Prostate gland (tissue), 2 donors: ENCODE results near the gene GPC5. TPM values are rescaled to one million over a fixed set of nuclear protein-coding genes. Genes with fewer than 3 reads are reported as not detected.

ENCODE experiments used
- DNase-seq: peaks from one replicate; pipeline ENCODE4 v3.0.0-alpha.2; 2019; ENCODE audit warnings: low spot score
- H3K27ac ChIP-seq, 2 donors: fragments of 200-600 bp; sonication (generic); 2 replicates each; pipeline ENCODE4 v1.5.1; 2017 to 2019
- H3K27me3 ChIP-seq: fragments of 200-600 bp; sonication (generic); replicated peaks from 2 replicates; pipeline ENCODE4 v1.5.1; 2019; ENCODE audit not compliant: insufficient read depth
- H3K36me3 ChIP-seq, 2 donors: fragments of 200-600 bp; sonication (generic); 1 replicate in 1 of 2; 2 replicates in 1 of 2; pipeline versions ENCODE4 v1.5.1 to v1.8.1; 2017 to 2019
- H3K4me1 ChIP-seq: fragments of 200-600 bp; sonication (generic); replicated peaks from 2 replicates; pipeline ENCODE4 v1.5.1; 2019
- H3K4me3 ChIP-seq, 2 donors: fragments of 200-600 bp; sonication (generic); 2 replicates each; pipeline ENCODE4 v1.5.1; 2017 to 2019
- H3K9me3 ChIP-seq: fragments of 200-600 bp; sonication (generic); 2 replicates; pipeline ENCODE4 v1.5.1; 2017
- POLR2A ChIP-seq: fragments of 450-650 bp; IDR thresholded peaks from one replicate; pipeline ENCODE4 v1.6.1; 2016; ENCODE audit warnings: antibody characterized with exemption, mild to moderate bottlenecking
- POLR2AphosphoS5 ChIP-seq: sonication (generic); formaldehyde crosslinking; IDR thresholded peaks from one replicate; pipeline ENCODE4 v1.6.1; 2017; ENCODE audit warnings: antibody characterized with exemption
- WGBS: methylation state at CpG from one replicate; pipeline ENCODE4 v1.1.5; 2018; 5-methylcytosine and 5-hydroxymethylcytosine counted together
- intact Hi-C: fragments of 100-400 bp; cut with DNase I; formaldehyde crosslinking; loops from one replicate; pipeline ENCODE4 v1.14.2; 2022
- total RNA-seq, 2 donors: library from RNA; depleted of rRNA; stranded (reverse); fragments of >200 nt; gene quantifications; one replicate each; pipeline ENCODE4 v1.1.0, GENCODE V29; 2016
- TF ChIP-seq, protein P1 (sequence below), 4 experiments: fragments of 200-600 bp in 2 of 4; fragments of 450-650 bp in 2 of 4; sonication (generic) in 2 of 4; IDR thresholded peaks; 1 replicate in 3 of 4; 2 replicates in 1 of 4; pipeline ENCODE4 v1.5.1; 2016 to 2019; ENCODE audit warnings: antibody characterized with exemption in 4 of 4, mild to moderate bottlenecking in 2 of 4, moderate library complexity in 2 of 4

GPC5 gene
- total RNA-seq, 2 donors from 2014 or later: 0.23 to 35.0 TPM

DNA sequence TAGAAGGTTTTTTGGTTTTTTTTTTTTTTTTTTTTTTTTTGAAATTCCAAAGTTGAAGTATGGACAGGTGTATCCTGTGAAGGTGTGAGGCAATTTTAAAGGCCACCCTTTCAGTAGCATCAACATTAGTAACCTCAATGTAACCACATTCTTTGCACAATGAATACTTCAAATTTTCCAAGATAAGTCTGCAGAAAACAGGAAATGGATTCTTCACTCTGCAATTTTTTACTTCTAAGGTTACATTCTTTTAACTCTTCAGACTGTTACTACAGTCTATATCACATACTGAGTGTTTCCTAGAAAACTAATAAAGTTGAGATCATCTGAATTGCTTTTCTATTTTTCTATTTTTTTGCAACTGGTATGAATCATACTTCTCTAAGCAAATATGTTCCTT lies 1259.1 kb downstream of the GPC5 start:
- no peak for DNase-seq
- Histone ChIP-seq H3K4me1 (no peaks in the 10 kb centered on the region), H3K9me3 (no peaks in the 10 kb centered on the region), H3K27ac (no peak overlapping the region), H3K27me3 (no peaks in the 10 kb centered on the region), H3K36me3 (no peaks in the 10 kb centered on the region), H3K4me3 (no peak overlapping the region)
- intact Hi-C loops: no loop called here
- TF ChIP-seq, protein P1, sequence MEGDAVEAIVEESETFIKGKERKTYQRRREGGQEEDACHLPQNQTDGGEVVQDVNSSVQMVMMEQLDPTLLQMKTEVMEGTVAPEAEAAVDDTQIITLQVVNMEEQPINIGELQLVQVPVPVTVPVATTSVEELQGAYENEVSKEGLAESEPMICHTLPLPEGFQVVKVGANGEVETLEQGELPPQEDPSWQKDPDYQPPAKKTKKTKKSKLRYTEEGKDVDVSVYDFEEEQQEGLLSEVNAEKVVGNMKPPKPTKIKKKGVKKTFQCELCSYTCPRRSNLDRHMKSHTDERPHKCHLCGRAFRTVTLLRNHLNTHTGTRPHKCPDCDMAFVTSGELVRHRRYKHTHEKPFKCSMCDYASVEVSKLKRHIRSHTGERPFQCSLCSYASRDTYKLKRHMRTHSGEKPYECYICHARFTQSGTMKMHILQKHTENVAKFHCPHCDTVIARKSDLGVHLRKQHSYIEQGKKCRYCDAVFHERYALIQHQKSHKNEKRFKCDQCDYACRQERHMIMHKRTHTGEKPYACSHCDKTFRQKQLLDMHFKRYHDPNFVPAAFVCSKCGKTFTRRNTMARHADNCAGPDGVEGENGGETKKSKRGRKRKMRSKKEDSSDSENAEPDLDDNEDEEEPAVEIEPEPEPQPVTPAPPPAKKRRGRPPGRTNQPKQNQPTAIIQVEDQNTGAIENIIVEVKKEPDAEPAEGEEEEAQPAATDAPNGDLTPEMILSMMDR (IDR thresholded peaks at IDR 0.05): no peak
- no peak for TF ChIP-seq POLR2A
- TF ChIP-seq POLR2AphosphoS5: no peak

DNA sequence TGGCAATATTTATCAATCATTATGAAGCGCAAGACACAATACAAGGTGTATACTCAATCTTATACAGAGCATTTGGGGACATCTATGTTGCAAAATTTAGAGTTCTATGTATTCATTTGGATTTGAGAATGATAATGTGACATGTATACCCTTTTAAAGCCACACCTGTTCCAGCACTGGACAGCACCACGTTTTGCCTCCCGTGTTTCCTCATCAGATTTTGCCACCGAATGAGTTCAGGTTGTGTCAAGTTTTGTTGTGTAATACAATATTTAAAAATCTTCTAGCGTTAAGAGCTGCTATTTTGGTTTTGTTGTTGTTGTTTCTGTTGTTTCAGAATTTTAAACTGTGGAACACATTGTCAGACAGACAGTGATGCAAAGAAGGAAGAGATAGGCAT lies 1259.9 kb downstream of the GPC5 start:
- DNase-seq: no peak
- Histone ChIP-seq H3K4me3 (no peak overlapping the region), H3K9me3 (no peaks in the 10 kb centered on the region), H3K27me3 (no peaks in the 10 kb centered on the region), H3K4me1 (no peaks in the 10 kb centered on the region), H3K27ac (no peak overlapping the region), H3K36me3 (no peaks in the 10 kb centered on the region)
- TF ChIP-seq POLR2A (no peak), POLR2AphosphoS5 (no peak)
- TF ChIP-seq, protein P1 (IDR thresholded peaks at IDR 0.05): no peak
- intact Hi-C loops: no loop called here
- 87% methylated on average over 5 of the region's 5 CpGs for WGBS

DNA sequence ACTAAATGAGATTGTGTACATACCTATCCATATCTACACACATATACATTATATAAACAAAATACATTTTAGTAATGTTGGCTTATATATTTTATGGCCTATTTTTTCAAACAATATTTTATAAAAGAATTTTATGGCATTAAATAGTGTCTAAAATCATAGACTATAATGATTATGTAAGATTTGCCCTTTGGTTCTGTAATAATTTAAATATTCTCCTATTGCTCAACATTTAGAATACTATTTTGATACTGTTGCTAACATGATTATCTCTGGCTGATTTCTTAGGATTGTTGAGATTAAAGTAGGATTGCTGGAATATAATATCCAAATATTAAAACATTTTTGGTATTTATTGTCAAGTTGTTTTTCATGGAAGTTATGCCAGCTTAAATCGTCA lies 1263.0 kb downstream of the GPC5 start:
- Histone ChIP-seq H3K9me3 (no peaks in the 10 kb centered on the region), H3K36me3 (no peaks in the 10 kb centered on the region), H3K27me3 (no peaks in the 10 kb centered on the region), H3K4me1 (no peaks in the 10 kb centered on the region), H3K27ac (no peak overlapping the region), H3K4me3 (no peak overlapping the region)
- TF ChIP-seq POLR2AphosphoS5 (no peak), POLR2A (no peak)
- TF ChIP-seq, protein P1 (IDR thresholded peaks at IDR 0.05): no peak
- no peak for DNase-seq
- 81% methylated on average over 1 of the region's 1 CpG for WGBS
- intact Hi-C loops: no loop called here

DNA sequence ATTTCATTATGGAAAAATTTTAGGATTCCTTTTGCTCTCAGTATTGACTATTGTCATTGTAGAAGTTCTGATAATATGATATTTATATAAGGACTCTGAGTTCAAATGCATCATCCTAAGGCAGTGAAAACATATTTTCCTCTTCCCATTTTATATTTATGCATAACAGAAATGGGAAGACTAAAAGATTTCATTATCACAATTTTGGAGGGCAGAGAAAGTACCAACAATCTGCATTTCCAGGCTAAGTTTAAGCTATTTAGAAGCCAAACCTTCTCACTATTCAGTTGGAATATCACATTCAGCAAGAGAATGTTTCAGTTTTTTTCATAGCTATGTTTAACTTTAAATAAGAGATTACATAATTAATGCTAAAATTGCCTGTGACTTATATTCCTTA lies 1269.7 kb downstream of the GPC5 start:
- no peaks in the 10 kb centered on the region for H3K36me3 ChIP-seq
- H3K27ac ChIP-seq: no peak overlapping the region
- TF ChIP-seq, protein P1 (IDR thresholded peaks at IDR 0.05): no peak
- TF ChIP-seq POLR2AphosphoS5: no peak
- TF ChIP-seq POLR2A: no peak
- intact Hi-C loops: no loop called here
- H3K9me3 ChIP-seq: no peaks in the 10 kb centered on the region
- H3K4me1 ChIP-seq: no peaks in the 10 kb centered on the region
- H3K27me3 ChIP-seq: no peaks in the 10 kb centered on the region
- no peak for DNase-seq
- H3K4me3 ChIP-seq: no peak overlapping the region

DNA sequence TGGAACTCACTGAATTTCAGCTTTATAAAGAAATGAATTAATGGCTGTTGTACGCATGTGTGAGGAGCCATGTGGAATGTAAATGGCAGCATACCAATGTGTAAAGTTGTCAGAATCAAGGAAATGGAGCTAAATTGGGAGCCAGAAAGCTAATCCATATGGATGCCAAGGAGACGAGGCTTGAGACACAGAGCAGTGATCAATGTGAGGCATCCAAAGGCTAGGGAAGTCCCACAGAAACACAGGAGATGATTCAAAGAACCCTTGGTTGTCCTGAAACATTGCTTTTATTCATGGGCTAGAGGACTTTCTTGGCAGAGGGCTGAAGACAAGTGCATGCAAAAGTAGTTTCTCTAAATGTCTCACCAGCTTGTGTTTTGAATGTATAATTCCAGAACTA lies 1271.7 kb downstream of the GPC5 start:
- TF ChIP-seq POLR2AphosphoS5 (no peak), POLR2A (no peak)
- TF ChIP-seq, protein P1 (IDR thresholded peaks at IDR 0.05): no peak
- Histone ChIP-seq H3K27me3 (no peaks in the 10 kb centered on the region), H3K36me3 (no peaks in the 10 kb centered on the region), H3K4me1 (no peaks in the 10 kb centered on the region), H3K27ac (no peak overlapping the region), H3K9me3 (no peaks in the 10 kb centered on the region), H3K4me3 (no peak overlapping the region)
- no peak for DNase-seq
- WGBS: 93% methylated on average over 2 of the region's 2 CpGs
- intact Hi-C loops: no loop called here
